Fibroblast of lung (primary cell): Measurements from ENCODE around the gene STK36. TPM values are rescaled to one million over a fixed set of nuclear protein-coding genes. Genes with fewer than 3 reads are reported as not detected.

Source experiments
- DNase-seq, 2 donors: peaks; one replicate each; pipeline versions ENCODE4 v3.0.0 to v3.0.0-alpha.2; 2010; ENCODE audit warnings: low read depth in 2 of 2
- H2AFZ ChIP-seq: 2 replicates; pipeline ENCODE4 v1.5.1; 2012; ENCODE audit warnings: low read length, control low read depth, inconsistent platforms
- H3K27ac ChIP-seq: 2 replicates; pipeline ENCODE4 v1.5.1; 2011; ENCODE audit warnings: low read length, control low read depth; ENCODE audit not compliant: insufficient read depth
- H3K27me3 ChIP-seq: 2 replicates; pipeline ENCODE4 v1.5.1; 2011; ENCODE audit warnings: mild to moderate bottlenecking, low read length; ENCODE audit not compliant: control insufficient read depth, insufficient read depth
- H3K36me3 ChIP-seq: 2 replicates; pipeline ENCODE4 v1.5.1; 2011; ENCODE audit warnings: low read length; ENCODE audit not compliant: control insufficient read depth, insufficient read depth
- H3K4me1 ChIP-seq: 2 replicates; pipeline ENCODE4 v1.5.1; 2011; ENCODE audit warnings: low read length; ENCODE audit not compliant: control insufficient read depth, insufficient read depth; ENCODE audit errors: extremely low read depth
- H3K4me2 ChIP-seq: 2 replicates; pipeline ENCODE4 v1.5.1; 2011; ENCODE audit warnings: low read length, control low read depth; ENCODE audit not compliant: insufficient read depth; ENCODE audit errors: extremely low read depth
- H3K4me3 ChIP-seq, 4 experiments: fragments of 200-600 bp in 1 of 4; sonication (generic) in 1 of 4; replicated peaks in 1 of 4; 2 replicates each; pipeline ENCODE4 v1.5.1; 2011 to 2016; ENCODE audit warnings: low read length in 4 of 4, low read depth in 3 of 4, mild to moderate bottlenecking in 3 of 4, control low read depth in 2 of 4, inconsistent platforms in 1 of 4, mixed read lengths in 1 of 4; ENCODE audit not compliant: insufficient read depth in 1 of 4; ENCODE audit errors: control extremely low read depth in 1 of 4
- H3K79me2 ChIP-seq: 2 replicates; pipeline ENCODE4 v1.5.1; 2012; ENCODE audit warnings: mild to moderate bottlenecking, low read length, inconsistent platforms; ENCODE audit not compliant: control insufficient read depth, insufficient read depth
- H3K9ac ChIP-seq: 2 replicates; pipeline ENCODE4 v1.5.1; 2011; ENCODE audit warnings: mild to moderate bottlenecking, low read length, control low read depth; ENCODE audit not compliant: insufficient read depth
- H3K9me3 ChIP-seq: 2 replicates; pipeline ENCODE4 v1.5.1; 2012; ENCODE audit warnings: low read depth, low read length; ENCODE audit not compliant: control insufficient read depth, insufficient read depth
- H4K20me1 ChIP-seq: 2 replicates; pipeline ENCODE4 v1.5.1; 2011; ENCODE audit warnings: low read length; ENCODE audit not compliant: control insufficient read depth, insufficient read depth; ENCODE audit errors: extremely low read depth
- EZH2 ChIP-seq: IDR thresholded peaks from 2 replicates; pipeline ENCODE4 v1.5.1; 2012; ENCODE audit warnings: low read length, control low read depth, mild to moderate bottlenecking; ENCODE audit errors: missing control alignments
- polyA plus RNA-seq, 2 donors: library from polyadenylated mRNA; depleted of rRNA in 1 of 2; stranded (reverse) in 1 of 2; unstranded in 1 of 2; fragments of >200 nt; gene quantifications; 2 replicates each; pipeline ENCODE4 v1.2.1, GENCODE V29; 2011 to 2012; ENCODE audit warnings: missing spikeins in 1 of 2
- total RNA-seq: library from RNA; depleted of rRNA; stranded (reverse); fragments of >200 nt; gene quantifications from 2 replicates; pipeline ENCODE4 v1.2.1, GENCODE V29; 2014
- TF ChIP-seq, protein P1 (sequence below), 2 donors: IDR thresholded peaks in 1 of 2; conservative IDR thresholded peaks in 1 of 2; 1 replicate in 1 of 2; 2 replicates in 1 of 2; pipeline ENCODE4 v1.5.1; 2011 to 2012; ENCODE audit warnings: low read length in 2 of 2, control low read depth in 1 of 2, inconsistent platforms in 1 of 2, low read depth in 1 of 2, mild to moderate bottlenecking in 1 of 2

Gene STK36
- total and polyA plus RNA-seq, 2 donors (not counting 1 experiment from before 2014, with no cell fraction given), result 21.4 to 36.0 TPM

DNA sequence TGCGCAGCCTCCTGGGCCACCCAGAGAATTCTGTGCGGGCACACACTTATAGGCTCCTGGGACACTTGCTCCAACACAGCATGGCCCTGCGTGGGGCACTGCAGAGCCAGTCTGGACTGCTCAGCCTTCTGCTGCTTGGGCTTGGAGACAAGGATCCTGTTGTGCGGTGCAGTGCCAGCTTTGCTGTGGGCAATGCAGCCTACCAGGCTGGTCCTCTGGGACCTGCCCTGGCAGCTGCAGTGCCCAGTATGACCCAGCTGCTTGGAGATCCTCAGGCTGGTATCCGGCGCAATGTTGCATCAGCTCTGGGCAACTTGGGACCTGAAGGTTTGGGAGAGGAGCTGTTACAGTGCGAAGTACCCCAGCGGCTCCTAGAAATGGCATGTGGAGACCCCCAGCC lies 27.0 kb downstream of the STK36 start:
- H3K4me1 ChIP-seq, result no peaks in the 10 kb centered on the region
- TF ChIP-seq, protein P1, sequence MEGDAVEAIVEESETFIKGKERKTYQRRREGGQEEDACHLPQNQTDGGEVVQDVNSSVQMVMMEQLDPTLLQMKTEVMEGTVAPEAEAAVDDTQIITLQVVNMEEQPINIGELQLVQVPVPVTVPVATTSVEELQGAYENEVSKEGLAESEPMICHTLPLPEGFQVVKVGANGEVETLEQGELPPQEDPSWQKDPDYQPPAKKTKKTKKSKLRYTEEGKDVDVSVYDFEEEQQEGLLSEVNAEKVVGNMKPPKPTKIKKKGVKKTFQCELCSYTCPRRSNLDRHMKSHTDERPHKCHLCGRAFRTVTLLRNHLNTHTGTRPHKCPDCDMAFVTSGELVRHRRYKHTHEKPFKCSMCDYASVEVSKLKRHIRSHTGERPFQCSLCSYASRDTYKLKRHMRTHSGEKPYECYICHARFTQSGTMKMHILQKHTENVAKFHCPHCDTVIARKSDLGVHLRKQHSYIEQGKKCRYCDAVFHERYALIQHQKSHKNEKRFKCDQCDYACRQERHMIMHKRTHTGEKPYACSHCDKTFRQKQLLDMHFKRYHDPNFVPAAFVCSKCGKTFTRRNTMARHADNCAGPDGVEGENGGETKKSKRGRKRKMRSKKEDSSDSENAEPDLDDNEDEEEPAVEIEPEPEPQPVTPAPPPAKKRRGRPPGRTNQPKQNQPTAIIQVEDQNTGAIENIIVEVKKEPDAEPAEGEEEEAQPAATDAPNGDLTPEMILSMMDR (conservative IDR thresholded peaks at IDR 0.05 in 1 of 2, IDR thresholded peaks at IDR 0.05 in 1 of 2; ENCODE audit: low read depth in 1 of 2, low read length in 2 of 2), result no peak
- no peak for TF ChIP-seq EZH2
- H3K4me3 ChIP-seq, result no peak overlapping the region
- no peaks in the 10 kb centered on the region for H3K27me3 ChIP-seq
- no peaks in the 10 kb centered on the region for H3K9me3 ChIP-seq
- H3K4me2 ChIP-seq, result no peak overlapping the region
- peaks cover 1% of the 10 kb centered on the region for H3K36me3 ChIP-seq
- no peak overlapping the region for H3K27ac ChIP-seq
- no peak overlapping the region for H2AFZ ChIP-seq
- H4K20me1 ChIP-seq, result no peaks in the 10 kb centered on the region
- no peak for DNase-seq
- H3K79me2 ChIP-seq, result no peaks in the 10 kb centered on the region
- no peak overlapping the region for H3K9ac ChIP-seq

DNA sequence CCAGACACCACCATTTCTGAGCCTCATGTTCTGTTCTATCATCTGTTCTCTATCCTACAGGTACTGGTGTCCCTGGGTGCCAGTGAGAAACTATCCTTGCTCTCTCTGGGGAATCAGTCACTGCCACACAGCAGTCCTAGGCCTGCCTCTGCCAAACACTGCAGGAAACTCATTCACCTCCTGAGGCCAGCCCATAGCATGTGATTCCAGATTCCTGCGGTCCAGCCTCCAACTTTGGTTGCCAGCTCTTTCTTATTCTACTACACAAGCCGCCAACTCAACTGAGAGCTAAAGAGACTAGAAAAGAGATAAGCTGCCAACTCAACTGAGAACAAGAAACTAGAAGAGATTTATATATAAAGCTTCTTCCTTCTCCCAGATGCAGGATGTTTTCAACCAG lies 29.9 kb downstream of the STK36 start:
- H2AFZ ChIP-seq, result no peak overlapping the region
- no peaks in the 10 kb centered on the region for H3K27me3 ChIP-seq
- H3K36me3 ChIP-seq, result no peaks in the 10 kb centered on the region
- TF ChIP-seq, protein P1 (conservative IDR thresholded peaks at IDR 0.05 in 1 of 2, IDR thresholded peaks at IDR 0.05 in 1 of 2; ENCODE audit: low read depth in 1 of 2, low read length in 2 of 2), result no peak
- no peak for TF ChIP-seq EZH2
- H3K9ac ChIP-seq, result no peak overlapping the region
- H3K79me2 ChIP-seq, result no peaks in the 10 kb centered on the region
- no peak overlapping the region for H3K4me3 ChIP-seq
- no peaks in the 10 kb centered on the region for H3K4me1 ChIP-seq
- no peak overlapping the region for H3K4me2 ChIP-seq
- no peaks in the 10 kb centered on the region for H4K20me1 ChIP-seq
- no peak overlapping the region for H3K27ac ChIP-seq
- H3K9me3 ChIP-seq, result no peaks in the 10 kb centered on the region
- peak in 1 of 2 donors; percentile 64 for DNase-seq

DNA sequence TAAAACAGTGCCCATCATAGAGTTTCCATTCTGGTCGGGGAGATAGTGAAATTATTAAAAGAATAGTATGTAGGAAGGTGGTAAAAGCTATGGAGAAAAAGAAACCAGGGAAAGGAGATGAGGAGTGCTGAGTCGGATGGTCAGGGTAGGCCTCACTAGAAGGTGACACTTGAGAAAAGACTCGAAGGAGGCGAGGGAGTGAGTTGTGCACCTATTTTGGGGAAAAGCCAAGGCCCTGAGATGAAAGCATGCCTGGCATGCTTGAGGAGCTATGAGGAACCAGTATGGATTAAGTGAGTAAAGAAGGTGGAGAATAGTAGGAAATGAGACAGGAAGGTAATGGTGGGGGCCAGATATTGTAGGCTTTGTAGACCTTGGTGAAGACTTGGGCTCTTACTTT lies 31.5 kb downstream of the STK36 start:
- Histone ChIP-seq H3K36me3 (no peaks in the 10 kb centered on the region), H2AFZ (no peak overlapping the region), H3K4me3 (no peak overlapping the region), H3K4me2 (no peak overlapping the region), H3K4me1 (no peaks in the 10 kb centered on the region), H3K27me3 (no peaks in the 10 kb centered on the region), H3K27ac (no peak overlapping the region), H3K79me2 (no peaks in the 10 kb centered on the region), H3K9ac (no peak overlapping the region), H3K9me3 (no peaks in the 10 kb centered on the region), H4K20me1 (no peaks in the 10 kb centered on the region)
- DNase-seq, result no peak
- no peak for TF ChIP-seq EZH2
- TF ChIP-seq, protein P1 (conservative IDR thresholded peaks at IDR 0.05 in 1 of 2, IDR thresholded peaks at IDR 0.05 in 1 of 2; ENCODE audit: low read depth in 1 of 2, low read length in 2 of 2), result no peak
